B cell (primary cell): ENCODE data around the gene IL13RA2. TPM values are rescaled to one million over a fixed set of nuclear protein-coding genes. Genes with fewer than 3 reads are reported as not detected.

Source experiments
- ATAC-seq: fragments of 200-7000 bp; cut with Tn5 transposase; one replicate; pipeline ENCODE4 v1.10.0; 2021; ENCODE audit warnings: low read depth, mild to moderate bottlenecking, moderate number of reproducible peaks, moderate library complexity
- CTCF ChIA-PET: fragments of 350-600 bp; sonication (Branson Sonifier 250); formaldehyde crosslinking; loops from one replicate; lab custom pipeline; 2021; ENCODE audit warnings: antibody characterized with exemption, inconsistent platforms; lab: Charles Lee
- POLR2A ChIA-PET: fragments of 350-600 bp; sonication (Branson Sonifier 250); formaldehyde crosslinking; loops from one replicate; lab custom pipeline; 2021; ENCODE audit warnings: antibody characterized with exemption; lab: Charles Lee
- DNase-seq: peaks from one replicate; pipeline ENCODE4 v3.0.0; 2013
- H2AFZ ChIP-seq: 2 replicates; pipeline ENCODE4 v1.6.1; 2012; ENCODE audit warnings: mild to moderate bottlenecking, low read depth, low read length; ENCODE audit not compliant: insufficient read depth, poor library complexity, severe bottlenecking
- H3K27ac ChIP-seq, 2 donors: 1 replicate in 1 of 2; 2 replicates in 1 of 2; pipeline ENCODE4 v1.5.1; 2012 to 2013; ENCODE audit warnings: low read length in 2 of 2, mild to moderate bottlenecking in 2 of 2, moderate library complexity in 1 of 2
- H3K27me3 ChIP-seq, 4 experiments: fragments of 200-600 bp in 1 of 4; sonication (generic) in 1 of 4; replicated peaks in 1 of 4; 1 replicate in 2 of 4; 2 replicates in 2 of 4; pipeline versions ENCODE4 v1.6.1 to v1.7.0; 2013 to 2016; ENCODE audit warnings: low read length in 3 of 4, mild to moderate bottlenecking in 2 of 4, mixed read lengths in 1 of 4, moderate library complexity in 1 of 4; ENCODE audit not compliant: insufficient read depth in 4 of 4, control insufficient read depth in 3 of 4; ENCODE audit errors: control extremely low read depth in 1 of 4
- H3K36me3 ChIP-seq, 2 experiments: replicated peaks in 1 of 2; 1 replicate in 1 of 2; 2 replicates in 1 of 2; pipeline versions ENCODE4 v1.6.1 to v1.7.1; 2013; ENCODE audit warnings: low read length in 1 of 2; ENCODE audit not compliant: insufficient read depth in 2 of 2, control insufficient read depth in 1 of 2; ENCODE audit errors: control extremely low read depth in 1 of 2, extremely low read depth in 1 of 2
- H3K4me1 ChIP-seq, 2 donors: fragments of 200-600 bp in 1 of 2; sonication (generic) in 1 of 2; 1 replicate in 1 of 2; 2 replicates in 1 of 2; pipeline versions ENCODE4 v1.5.1 to v1.6.1; 2013 to 2017; ENCODE audit warnings: low read length in 2 of 2; ENCODE audit not compliant: control insufficient read depth in 2 of 2, insufficient read depth in 2 of 2
- H3K4me2 ChIP-seq: replicated peaks from 2 replicates; pipeline ENCODE3; 2012; ENCODE audit warnings: mild to moderate bottlenecking, low read depth, low read length; ENCODE audit not compliant: poor library complexity, severe bottlenecking
- H3K4me3 ChIP-seq, 5 experiments: fragments of 200-600 bp in 1 of 5; sonication (generic) in 1 of 5; 1 replicate in 3 of 5; 2 replicates in 2 of 5; pipeline versions ENCODE4 v1.5.1 to v1.7.0; 2011 to 2016; ENCODE audit warnings: low read length in 4 of 5, mild to moderate bottlenecking in 4 of 5, low read depth in 2 of 5, control low read depth in 1 of 5, moderate library complexity in 1 of 5; ENCODE audit not compliant: insufficient read depth in 1 of 5; ENCODE audit errors: control extremely low read depth in 1 of 5, extremely low read depth in 1 of 5
- H3K79me2 ChIP-seq: fragments of 200-600 bp; sonication (generic); one replicate; pipeline ENCODE4 v1.6.0; 2016; ENCODE audit warnings: low read length; ENCODE audit not compliant: control insufficient read depth, insufficient read depth
- H3K9ac ChIP-seq: fragments of 200-600 bp; sonication (generic); 2 replicates; pipeline ENCODE4 v1.6.1; 2017; ENCODE audit warnings: mild to moderate bottlenecking, low read length, moderate library complexity
- H3K9me3 ChIP-seq, 3 donors: one replicate each; pipeline versions ENCODE4 v1.6.1 to v1.7.1; 2013; ENCODE audit warnings: low read length in 2 of 3; ENCODE audit not compliant: control insufficient read depth in 2 of 3, insufficient read depth in 1 of 3; ENCODE audit errors: control extremely low read depth in 1 of 3
- H4K20me1 ChIP-seq: 2 replicates; pipeline ENCODE4 v1.6.0; 2012; ENCODE audit warnings: mild to moderate bottlenecking, low read length; ENCODE audit not compliant: insufficient read depth, control insufficient read depth, poor library complexity, severe bottlenecking
- H3K27ac Mint-ChIP-seq: one replicate; pipeline ENCODE4 v1.8.0; 2021; ENCODE audit warnings: mixed read lengths
- H3K27me3 Mint-ChIP-seq: one replicate; pipeline ENCODE4 v1.8.0; 2021; ENCODE audit warnings: mixed read lengths
- H3K4me1 Mint-ChIP-seq: one replicate; pipeline ENCODE4 v1.8.0; 2021; ENCODE audit warnings: mixed read lengths
- H3K4me3 Mint-ChIP-seq: one replicate; pipeline ENCODE4 v1.8.0; 2021; ENCODE audit warnings: mixed read lengths
- H3K9me3 Mint-ChIP-seq: one replicate; pipeline ENCODE4 v1.8.0; 2022; ENCODE audit warnings: mixed read lengths; ENCODE audit not compliant: insufficient read depth
- EZH2 ChIP-seq: IDR thresholded peaks from 2 replicates; pipeline ENCODE4 v1.6.1; 2012; ENCODE audit warnings: borderline replicate concordance, low read depth, mild to moderate bottlenecking, moderate library complexity, low read length; ENCODE audit not compliant: insufficient read depth, poor library complexity, severe bottlenecking
- WGBS: methylation state at CpG from one replicate; pipeline ENCODE4 v1.1.5; 2013; ENCODE audit warnings: missing lambda C conversion rate; ENCODE audit not compliant: insufficient coverage; 5-methylcytosine and 5-hydroxymethylcytosine counted together
- intact Hi-C: fragments of 100-400 bp; cut with micrococcal nuclease; formaldehyde crosslinking; loops from one replicate; pipeline ENCODE4 v1.10.0; 2022
- polyA plus RNA-seq: library from polyadenylated mRNA; depleted of rRNA; stranded (reverse); fragments of >200 nt; gene quantifications from 2 replicates; pipeline ENCODE4 v1.2.3, GENCODE V29; 2012
- total RNA-seq, 2 donors: library from RNA; stranded (reverse); fragments of 120-200 nt in 1 of 2; gene quantifications; 1 replicate in 1 of 2; 2 replicates in 1 of 2; pipeline versions ENCODE4 v1.2.3 to v1.2.4, GENCODE V29; 2013 to 2022
- TF ChIP-seq, protein P1 (sequence below): fragments of 200-600 bp; IDR thresholded peaks from one replicate; pipeline ENCODE4 v1.8.0; 2022; ENCODE audit warnings: antibody characterized with exemption, mild to moderate bottlenecking

IL13RA2 gene
- total and polyA plus RNA-seq, 2 donors (not counting 1 experiment from before 2014, with no cell fraction given), result not detected

DNA sequence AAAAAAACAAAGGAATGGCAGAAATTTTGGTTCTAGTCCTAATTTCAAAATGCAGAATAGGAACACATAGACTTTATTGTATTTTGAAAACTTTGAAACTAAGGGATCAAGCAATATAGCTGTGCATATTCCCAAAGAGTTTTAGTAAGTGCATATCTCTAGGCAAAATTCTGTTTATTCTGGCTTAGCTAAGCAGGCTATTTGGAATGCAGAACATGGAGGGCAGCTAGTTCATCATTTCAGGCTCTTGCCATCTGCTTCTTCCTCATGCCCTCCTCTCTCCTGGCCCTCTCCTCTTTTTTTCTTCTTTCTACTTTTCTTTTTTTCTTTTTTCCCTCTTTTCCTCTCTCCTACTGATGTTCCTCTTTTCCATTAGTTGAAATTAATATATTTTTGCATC, 12.0 kb upstream of the IL13RA2 start:
- Histone ChIP-seq H4K20me1 (no peaks in the 10 kb centered on the region), H3K36me3 (no peaks in the 10 kb centered on the region), H3K4me1 (no peaks in the 10 kb centered on the region), H3K79me2 (no peaks in the 10 kb centered on the region), H3K4me3 (no peak overlapping the region), H3K27me3 (no peaks in the 10 kb centered on the region), H3K9ac (no peak overlapping the region), H3K9me3 (no peaks in the 10 kb centered on the region), H3K4me2 (no peak overlapping the region), H3K27ac (no peak overlapping the region), H2AFZ (no peak overlapping the region)
- no peak for DNase-seq
- intact Hi-C loops, result no loop called here
- TF ChIP-seq, protein P1, sequence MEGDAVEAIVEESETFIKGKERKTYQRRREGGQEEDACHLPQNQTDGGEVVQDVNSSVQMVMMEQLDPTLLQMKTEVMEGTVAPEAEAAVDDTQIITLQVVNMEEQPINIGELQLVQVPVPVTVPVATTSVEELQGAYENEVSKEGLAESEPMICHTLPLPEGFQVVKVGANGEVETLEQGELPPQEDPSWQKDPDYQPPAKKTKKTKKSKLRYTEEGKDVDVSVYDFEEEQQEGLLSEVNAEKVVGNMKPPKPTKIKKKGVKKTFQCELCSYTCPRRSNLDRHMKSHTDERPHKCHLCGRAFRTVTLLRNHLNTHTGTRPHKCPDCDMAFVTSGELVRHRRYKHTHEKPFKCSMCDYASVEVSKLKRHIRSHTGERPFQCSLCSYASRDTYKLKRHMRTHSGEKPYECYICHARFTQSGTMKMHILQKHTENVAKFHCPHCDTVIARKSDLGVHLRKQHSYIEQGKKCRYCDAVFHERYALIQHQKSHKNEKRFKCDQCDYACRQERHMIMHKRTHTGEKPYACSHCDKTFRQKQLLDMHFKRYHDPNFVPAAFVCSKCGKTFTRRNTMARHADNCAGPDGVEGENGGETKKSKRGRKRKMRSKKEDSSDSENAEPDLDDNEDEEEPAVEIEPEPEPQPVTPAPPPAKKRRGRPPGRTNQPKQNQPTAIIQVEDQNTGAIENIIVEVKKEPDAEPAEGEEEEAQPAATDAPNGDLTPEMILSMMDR, result no peak
- no peak for TF ChIP-seq EZH2
- ATAC-seq, result no peak
- H3K9me3 Mint-ChIP-seq, result no peaks in the 10 kb centered on the region
- no peak overlapping the region for H3K27ac Mint-ChIP-seq
- no peaks in the 10 kb centered on the region for H3K4me1 Mint-ChIP-seq
- ChIA-PET POLR2A (no interaction called here), CTCF (no interaction called here)
- H3K4me3 Mint-ChIP-seq, result no peak overlapping the region
- no peaks in the 10 kb centered on the region for H3K27me3 Mint-ChIP-seq

DNA sequence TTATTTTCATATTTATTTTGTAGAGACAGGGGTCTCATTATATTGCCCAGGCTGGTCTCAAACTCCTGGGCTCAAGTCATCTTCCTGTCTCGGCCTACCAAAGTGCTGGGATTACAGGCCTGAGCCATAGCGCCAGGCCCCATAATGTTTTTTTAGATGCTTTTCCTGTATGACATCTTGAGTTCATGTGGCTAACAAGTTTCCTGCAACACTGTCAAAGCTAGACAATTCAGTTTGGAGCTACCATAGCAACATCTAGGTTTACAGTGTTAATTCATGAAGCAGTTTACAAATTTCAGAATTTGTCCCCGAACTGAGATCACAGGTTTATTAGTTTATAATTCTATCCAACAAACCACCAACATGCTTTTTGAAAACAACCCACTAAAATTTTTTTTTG, 6.4 kb upstream of the IL13RA2 start:
- no peak overlapping the region for H3K27ac ChIP-seq
- TF ChIP-seq, protein P1, result no peak
- TF ChIP-seq EZH2, result no peak
- H3K27ac Mint-ChIP-seq, result no peak overlapping the region
- WGBS, result no CpG with 5 or more reads among the region's 3 CpGs
- H3K4me3 Mint-ChIP-seq, result no peak overlapping the region
- H3K27me3 Mint-ChIP-seq, result no peaks in the 10 kb centered on the region
- H3K27me3 ChIP-seq, result no peaks in the 10 kb centered on the region
- no peak overlapping the region for H3K4me2 ChIP-seq
- H3K36me3 ChIP-seq, result no peaks in the 10 kb centered on the region
- no peaks in the 10 kb centered on the region for H3K9me3 ChIP-seq
- intact Hi-C loops, result no loop called here
- no peak overlapping the region for H3K4me3 ChIP-seq
- no peak overlapping the region for H3K9ac ChIP-seq
- DNase-seq (no peak), ATAC-seq (no peak)
- no peaks in the 10 kb centered on the region for H3K9me3 Mint-ChIP-seq
- H2AFZ ChIP-seq, result no peak overlapping the region
- H4K20me1 ChIP-seq, result no peaks in the 10 kb centered on the region
- ChIA-PET POLR2A (no interaction called here), CTCF (no interaction called here)
- no peaks in the 10 kb centered on the region for H3K4me1 ChIP-seq
- no peaks in the 10 kb centered on the region for H3K4me1 Mint-ChIP-seq
- H3K79me2 ChIP-seq, result no peaks in the 10 kb centered on the region
